ENCODE results near the gene GRIK4. TPM values are rescaled to one million over a fixed set of nuclear protein-coding genes. Genes with fewer than 3 reads are reported as not detected.

Gene GRIK4
- total and polyA plus RNA-seq, 2 of the 4 experiments (the other 2 are of a cell fraction) = 0.18 to 0.38 TPM

GRCh38 chr11:120657306-120658070 lies 145.9 kb downstream of the GRIK4 start:
- no peak overlapping the region for H3K56ac ChIP-seq (ENCODE audit: extremely low read depth, insufficient read depth, low read length)
- H3K4ac ChIP-seq (ENCODE audit: low read depth, low read length) = no peak overlapping the region
- H2BK5ac ChIP-seq (ENCODE audit: low read depth, low read length, poor library complexity, severe bottlenecking) = no peak overlapping the region
- H2BK20ac ChIP-seq (ENCODE audit: low read depth, low read length) = no peak overlapping the region
- H4K5ac ChIP-seq (ENCODE audit: low read depth, low read length) = no peak overlapping the region
- H3K9me1 ChIP-seq (ENCODE audit: insufficient read depth, low read length) = no peaks in the 10 kb centered on the region
- H3K23ac ChIP-seq (ENCODE audit: low read depth, low read length) = no peak overlapping the region
- H3K27ac ChIP-seq (ENCODE audit: insufficient read depth, low read length) = no peak overlapping the region
- DNase-seq = no peak
- H4K8ac ChIP-seq (ENCODE audit: low read depth in 2 of 2, low read length in 2 of 2) = no peak overlapping the region
- H3K18ac ChIP-seq (ENCODE audit: low read depth, low read length) = no peak overlapping the region
- H2BK15ac ChIP-seq (ENCODE audit: low read depth, low read length) = no peak overlapping the region
- H3K4me3 ChIP-seq (ENCODE audit: insufficient read depth, low read depth, low read length) = no peak overlapping the region
- H3K9ac ChIP-seq (ENCODE audit: low read depth, low read length) = no peak overlapping the region
- no peaks in the 10 kb centered on the region for H3K36me3 ChIP-seq (ENCODE audit: control insufficient read depth, insufficient read depth, low read length)
- TF ChIP-seq RAD21 (IDR thresholded peaks at IDR 0.05; ENCODE audit: low read length) = no peak
- no peak for TF ChIP-seq RCOR1 (IDR thresholded peaks at IDR 0.05; ENCODE audit: insufficient replicate concordance, low read length)
- TF ChIP-seq, protein P1, sequence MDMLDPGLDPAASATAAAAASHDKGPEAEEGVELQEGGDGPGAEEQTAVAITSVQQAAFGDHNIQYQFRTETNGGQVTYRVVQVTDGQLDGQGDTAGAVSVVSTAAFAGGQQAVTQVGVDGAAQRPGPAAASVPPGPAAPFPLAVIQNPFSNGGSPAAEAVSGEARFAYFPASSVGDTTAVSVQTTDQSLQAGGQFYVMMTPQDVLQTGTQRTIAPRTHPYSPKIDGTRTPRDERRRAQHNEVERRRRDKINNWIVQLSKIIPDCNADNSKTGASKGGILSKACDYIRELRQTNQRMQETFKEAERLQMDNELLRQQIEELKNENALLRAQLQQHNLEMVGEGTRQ (IDR thresholded peaks at IDR 0.05; ENCODE audit: low read depth, low read length) = no peak
- TF ChIP-seq SMC3 (IDR thresholded peaks at IDR 0.05; ENCODE audit: low read depth, low read length) = no peak
- TF ChIP-seq FOS (IDR thresholded peaks at IDR 0.05; ENCODE audit: low read depth, low read length) = no peak
- TF ChIP-seq CEBPB (IDR thresholded peaks at IDR 0.05; ENCODE audit: low read depth, low read length) = no peak
- TF ChIP-seq CTCF (conservative IDR thresholded peaks at IDR 0.05; ENCODE audit: low read depth, low read length) = no peak
- no peak for TF ChIP-seq CHD1 (IDR thresholded peaks at IDR 0.05; ENCODE audit: low read depth, low read length)
- TF ChIP-seq, protein P2, sequence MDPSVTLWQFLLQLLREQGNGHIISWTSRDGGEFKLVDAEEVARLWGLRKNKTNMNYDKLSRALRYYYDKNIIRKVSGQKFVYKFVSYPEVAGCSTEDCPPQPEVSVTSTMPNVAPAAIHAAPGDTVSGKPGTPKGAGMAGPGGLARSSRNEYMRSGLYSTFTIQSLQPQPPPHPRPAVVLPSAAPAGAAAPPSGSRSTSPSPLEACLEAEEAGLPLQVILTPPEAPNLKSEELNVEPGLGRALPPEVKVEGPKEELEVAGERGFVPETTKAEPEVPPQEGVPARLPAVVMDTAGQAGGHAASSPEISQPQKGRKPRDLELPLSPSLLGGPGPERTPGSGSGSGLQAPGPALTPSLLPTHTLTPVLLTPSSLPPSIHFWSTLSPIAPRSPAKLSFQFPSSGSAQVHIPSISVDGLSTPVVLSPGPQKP (IDR thresholded peaks at IDR 0.05; ENCODE audit: borderline replicate concordance, low read depth, low read length) = no peak
- TF ChIP-seq MXI1 (IDR thresholded peaks at IDR 0.05; ENCODE audit: borderline replicate concordance, low read depth, low read length) = no peak
- no peak for TF ChIP-seq POLR2A (IDR thresholded peaks at IDR 0.05; ENCODE audit: low read depth, low read length)
- TF ChIP-seq NFE2L2 (IDR thresholded peaks at IDR 0.05; ENCODE audit: low read depth, low read length) = no peak
- no peak for TF ChIP-seq MAZ (IDR thresholded peaks at IDR 0.05; ENCODE audit: borderline replicate concordance, low read depth, low read length)
- no peak for TF ChIP-seq RFX5 (IDR thresholded peaks at IDR 0.05; ENCODE audit: low read depth, low read length)
- TF ChIP-seq MAFK (IDR thresholded peaks at IDR 0.05; ENCODE audit: low read depth, low read length) = no peak
- no peak for TF ChIP-seq BHLHE40 (IDR thresholded peaks at IDR 0.05; ENCODE audit: low read depth, low read length)
- POLR2A ChIA-PET (ENCODE audit: unreplicated experiment) = no interaction called here
- ATAC-seq (ENCODE audit: low read depth) = no peak
- H2BK120ac ChIP-seq (ENCODE audit: low read depth, low read length) = no peak overlapping the region
- peaks cover 12% of the 10 kb centered on the region for H3K27me3 ChIP-seq (ENCODE audit: control insufficient read depth, insufficient read depth, low read length)
- no peaks in the 10 kb centered on the region for H3K9me3 ChIP-seq (ENCODE audit: control insufficient read depth, insufficient read depth, low read length)
- CTCF ChIA-PET = no interaction called here
- in situ Hi-C loops (cut with MboI; ENCODE audit: low sequenced_read_pairs) (no loop called here), dilution Hi-C loops (cut with HindIII; ENCODE audit: low sequenced_read_pairs, unreplicated experiment) (no loop called here), intact Hi-C loops (cut with micrococcal nuclease) (no loop called here)
- H3K4me1 ChIP-seq (ENCODE audit: control insufficient read depth, insufficient read depth, low read length) = no peaks in the 10 kb centered on the region
- H2AFZ ChIP-seq (replicated peaks; ENCODE audit: low read length, poor library complexity) = no peak overlapping the region
- no peaks in the 10 kb centered on the region for H3K79me1 ChIP-seq (ENCODE audit: low read depth in 1 of 2, low read length in 2 of 2)
- no peaks in the 10 kb centered on the region; the same call in 1 of the 2 replicates for H4K20me1 ChIP-seq (ENCODE audit: insufficient read depth, low read length)
- no peak overlapping the region for H4K91ac ChIP-seq (ENCODE audit: insufficient read depth, low read depth, low read length)
- H3K4me2 ChIP-seq (ENCODE audit: low read depth, low read length) = no peak overlapping the region
- no TSS peak for BruUV-seq (replicated peaks)
- H2AK9ac ChIP-seq (replicated peaks; ENCODE audit: low read depth, low read length, poor library complexity) = no peak overlapping the region
- no peak overlapping the region for H2AK5ac ChIP-seq (ENCODE audit: low read depth, low read length)
- no peak overlapping the region for H3K14ac ChIP-seq (replicated peaks; ENCODE audit: low read depth, low read length)
- 100% methylated on average over 1 of the region's 6 CpGs; no CpG with 5 or more reads in 1 of the 2 experiments for WGBS, 2 experiments (ENCODE audit: extremely low coverage in 2 of 2, insufficient read length in 1 of 2)
